Tibial nerve (tissue), 4 donors: ENCODE data around the gene PANK3. TPM values are rescaled to one million over a fixed set of nuclear protein-coding genes. Genes with fewer than 3 reads are reported as not detected.

Experiments
- DNase-seq, 2 donors: peaks; one replicate each; pipeline ENCODE4 v3.0.0-alpha.2; 2019; ENCODE audit warnings: low spot score in 2 of 2
- H3K27ac ChIP-seq, 4 donors: fragments of 200-600 bp; sonication (generic) in 3 of 4; one replicate each; pipeline ENCODE4 v1.5.1; 2017 to 2019; ENCODE audit warnings: mild to moderate bottlenecking in 1 of 4
- H3K27me3 ChIP-seq, 2 donors: fragments of 200-600 bp; sonication (generic) in 1 of 2; one replicate each; pipeline versions ENCODE4 v1.5.1 to v1.6.0; 2017 to 2019
- H3K36me3 ChIP-seq, 3 donors: fragments of 200-600 bp; sonication (generic); one replicate each; pipeline ENCODE4 v1.5.1; 2018 to 2019
- H3K4me1 ChIP-seq, 4 donors: fragments of 200-600 bp; sonication (generic) in 3 of 4; one replicate each; pipeline ENCODE4 v1.5.1; 2017 to 2019
- H3K4me3 ChIP-seq, 4 donors: fragments of 200-600 bp; sonication (generic) in 3 of 4; one replicate each; pipeline ENCODE4 v1.5.1; 2017 to 2019; ENCODE audit warnings: mild to moderate bottlenecking in 1 of 4, moderate library complexity in 1 of 4
- H3K9me3 ChIP-seq, 4 donors: fragments of 200-600 bp; sonication (generic) in 3 of 4; one replicate each; pipeline ENCODE4 v1.5.1; 2017 to 2019
- CTCF ChIP-seq, 5 experiments: fragments of 200-600 bp in 3 of 5; fragments of 450-650 bp in 2 of 5; sonication (generic) in 3 of 5; IDR thresholded peaks; one replicate each; pipeline ENCODE4 v1.5.1; 2016 to 2019; ENCODE audit warnings: antibody characterized with exemption in 5 of 5, mild to moderate bottlenecking in 3 of 5, moderate library complexity in 2 of 5
- EP300 ChIP-seq, 2 donors: sonication (generic); formaldehyde crosslinking; IDR thresholded peaks; one replicate each; pipeline ENCODE4 v1.6.1; 2017; ENCODE audit warnings: antibody characterized with exemption in 2 of 2, mild to moderate bottlenecking in 1 of 2
- POLR2A ChIP-seq, 2 donors: fragments of 450-650 bp; IDR thresholded peaks; one replicate each; pipeline ENCODE4 v1.6.1; 2017; ENCODE audit warnings: antibody characterized with exemption in 2 of 2, mild to moderate bottlenecking in 2 of 2, moderate library complexity in 2 of 2
- WGBS, 2 donors: methylation state at CpG; one replicate each; pipeline ENCODE4 v1.1.5; 2018; 5-methylcytosine and 5-hydroxymethylcytosine counted together
- total RNA-seq, 4 donors: library from RNA; depleted of rRNA; stranded (reverse); fragments of >200 nt; gene quantifications; one replicate each; pipeline ENCODE4 v1.1.0, GENCODE V29; 2016

PANK3 gene
- total RNA-seq, 4 donors from 2014 or later: 26.9 to 46.3 (median 31.6) TPM

- Histone ChIP-seq H3K27me3 (peaks cover 0 to 39% of the 10 kb centered on the region in 2 donors), H3K27ac (no peak overlapping the region), H3K4me1 (peaks cover 0 to 10% (median 3%) of the 10 kb centered on the region in 4 donors), H3K4me3 (no peak overlapping the region), H3K36me3 (no peaks in the 10 kb centered on the region), H3K9me3 (peaks cover 0 to 3% (median 0%) of the 10 kb centered on the region in 4 donors)
- TF ChIP-seq POLR2A (IDR thresholded peaks at IDR 0.05): no peak
- TF ChIP-seq EP300 (IDR thresholded peaks at IDR 0.05): no peak
- TF ChIP-seq CTCF (IDR thresholded peaks at IDR 0.05): no peak
- 70 to 71% methylated on average over 6 of the region's 6 CpGs for WGBS, 2 donors
- DNase-seq: no peak
Measured at GRCh38 chr5:168531987-168532864, 46.9 kb downstream of the PANK3 start.

DNA sequence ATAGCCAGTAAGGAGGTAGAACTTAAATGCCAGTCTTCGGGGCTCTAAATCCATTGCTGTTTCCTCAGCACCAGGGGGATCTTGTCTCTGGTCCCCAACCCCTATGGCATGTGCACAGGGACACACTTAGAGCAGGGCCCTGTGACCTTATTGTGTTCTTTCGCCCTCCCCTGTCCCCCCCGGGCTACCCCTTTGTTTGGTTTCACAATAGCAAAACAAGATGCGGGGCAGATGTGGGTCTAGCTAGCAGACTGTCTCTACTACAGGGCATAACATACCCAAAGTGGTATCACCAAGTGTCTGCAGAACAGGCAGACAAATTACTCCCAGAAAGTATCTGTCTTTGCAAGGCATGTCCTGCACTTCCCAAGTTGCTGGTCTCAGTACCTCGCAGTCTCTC lies 48.0 kb downstream of the PANK3 start:
- Histone ChIP-seq H3K4me3 (no peak overlapping the region), H3K27ac (no peak overlapping the region), H3K27me3 (peaks cover 0 to 39% of the 10 kb centered on the region in 2 donors), H3K4me1 (peaks cover 0 to 10% (median 3%) of the 10 kb centered on the region in 4 donors), H3K36me3 (no peaks in the 10 kb centered on the region), H3K9me3 (peaks cover 0 to 3% (median 0%) of the 10 kb centered on the region in 4 donors)
- WGBS, 2 donors: 77 to 78% methylated on average over 5 of the region's 5 CpGs
- TF ChIP-seq POLR2A (IDR thresholded peaks at IDR 0.05): no peak
- no peak for TF ChIP-seq EP300 (IDR thresholded peaks at IDR 0.05)
- no peak for TF ChIP-seq CTCF (IDR thresholded peaks at IDR 0.05)
- no peak for DNase-seq

- Histone ChIP-seq H3K4me3 (no peak overlapping the region), H3K27ac (no peak overlapping the region), H3K4me1 (peaks cover 0 to 10% (median 3%) of the 10 kb centered on the region in 4 donors), H3K36me3 (no peaks in the 10 kb centered on the region), H3K27me3 (peaks cover 0 to 39% of the 10 kb centered on the region in 2 donors), H3K9me3 (peaks cover 0 to 3% (median 0%) of the 10 kb centered on the region in 4 donors)
- WGBS, 2 donors: 65 to 71% methylated on average over 4 of the region's 4 CpGs
- DNase-seq: no peak
- TF ChIP-seq CTCF (IDR thresholded peaks at IDR 0.05) (no peak), EP300 (IDR thresholded peaks at IDR 0.05) (no peak), POLR2A (IDR thresholded peaks at IDR 0.05) (no peak)
Measured at GRCh38 chr5:168530621-168531150, 48.5 kb downstream of the PANK3 start.

DNA sequence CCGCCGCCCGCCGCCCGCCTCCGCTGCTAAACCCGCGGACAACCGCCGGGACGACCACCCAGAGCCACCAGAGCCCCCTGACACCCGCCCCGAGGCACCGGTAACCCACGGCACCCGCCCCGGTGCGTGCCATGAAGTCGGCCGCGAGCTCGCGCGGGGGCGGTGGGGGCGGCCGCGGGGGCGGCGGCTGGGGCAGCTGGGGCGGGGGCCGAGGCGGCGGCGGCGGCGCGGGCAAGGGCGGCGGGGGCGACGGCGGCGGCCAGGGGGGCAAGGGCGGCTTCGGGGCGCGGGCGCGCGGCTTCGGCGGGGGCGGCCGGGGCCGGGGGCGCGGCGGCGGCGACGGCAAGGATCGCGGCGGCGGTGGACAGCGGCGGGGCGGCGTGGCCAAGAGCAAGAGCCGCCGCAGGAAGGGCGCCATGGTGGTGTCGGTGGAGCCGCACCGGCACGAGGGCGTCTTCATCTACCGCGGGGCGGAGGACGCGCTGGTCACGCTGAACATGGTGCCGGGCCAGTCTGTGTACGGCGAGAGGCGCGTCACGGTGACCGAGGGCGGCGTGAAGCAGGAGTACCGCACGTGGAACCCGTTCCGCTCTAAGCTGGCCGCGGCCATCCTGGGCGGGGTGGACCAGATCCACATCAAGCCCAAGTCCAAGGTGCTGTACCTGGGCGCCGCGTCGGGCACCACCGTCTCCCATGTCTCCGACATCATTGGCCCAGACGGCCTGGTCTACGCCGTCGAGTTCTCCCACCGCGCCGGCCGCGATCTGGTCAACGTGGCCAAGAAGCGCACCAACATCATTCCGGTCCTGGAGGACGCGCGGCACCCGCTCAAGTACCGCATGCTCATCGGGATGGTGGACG lies 49.6 kb downstream of the PANK3 start:
- Histone ChIP-seq H3K27me3 (peaks cover 0 to 39% of the 10 kb centered on the region in 2 donors), H3K4me3 (peak overlapping the region; percentile 23 to 56 (median 30)), H3K9me3 (peaks cover 0 to 3% (median 0%) of the 10 kb centered on the region in 4 donors), H3K36me3 (no peaks in the 10 kb centered on the region), H3K4me1 (peaks cover 0 to 10% (median 3%) of the 10 kb centered on the region in 4 donors), H3K27ac (no peak overlapping the region)
- TF ChIP-seq EP300 (IDR thresholded peaks at IDR 0.05) (no peak), CTCF (IDR thresholded peaks at IDR 0.05) (no peak)
- WGBS, 2 donors: 33 to 57% methylated on average over 26 to 60 of the region's 125 CpGs
- DNase-seq: no peak
